AG09319 (cell line): ENCODE measurements around the gene ABCB9.

Experiments
- DNase-seq: peaks from one replicate; pipeline ENCODE4 v3.0.0-alpha.2; 2010; ENCODE audit warnings: low read depth; ENCODE audit errors: extremely low read depth
- TF ChIP-seq, protein P1 (sequence below): IDR thresholded peaks from 2 replicates; pipeline ENCODE4 v1.5.1; 2011; ENCODE audit warnings: low read depth, mild to moderate bottlenecking, inconsistent platforms, low read length, moderate library complexity

The ABCB9 gene

DNA sequence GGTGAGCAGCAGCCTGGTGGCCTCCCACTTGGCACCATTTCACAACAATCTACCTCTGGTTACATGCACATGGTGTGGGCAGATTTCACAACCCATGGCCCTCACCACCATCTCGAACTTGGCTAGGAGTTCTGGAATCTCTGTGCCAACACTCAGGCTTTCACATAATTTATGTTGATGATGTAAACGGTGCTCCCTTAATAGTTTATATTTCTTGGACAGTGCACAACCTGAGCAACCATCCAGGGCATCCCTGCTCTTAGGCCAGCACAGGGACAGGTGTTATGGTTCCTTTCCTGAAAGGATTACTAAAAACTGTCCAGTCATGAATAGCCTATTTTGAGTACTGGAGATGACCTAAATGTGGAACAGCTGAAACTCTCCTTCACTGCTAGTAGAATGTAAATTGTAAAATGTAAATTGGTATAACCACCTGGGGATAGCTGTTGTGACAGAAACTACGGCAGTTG, 28.6 kb downstream of the ABCB9 start:
- DNase-seq = no peak
- TF ChIP-seq, protein P1, sequence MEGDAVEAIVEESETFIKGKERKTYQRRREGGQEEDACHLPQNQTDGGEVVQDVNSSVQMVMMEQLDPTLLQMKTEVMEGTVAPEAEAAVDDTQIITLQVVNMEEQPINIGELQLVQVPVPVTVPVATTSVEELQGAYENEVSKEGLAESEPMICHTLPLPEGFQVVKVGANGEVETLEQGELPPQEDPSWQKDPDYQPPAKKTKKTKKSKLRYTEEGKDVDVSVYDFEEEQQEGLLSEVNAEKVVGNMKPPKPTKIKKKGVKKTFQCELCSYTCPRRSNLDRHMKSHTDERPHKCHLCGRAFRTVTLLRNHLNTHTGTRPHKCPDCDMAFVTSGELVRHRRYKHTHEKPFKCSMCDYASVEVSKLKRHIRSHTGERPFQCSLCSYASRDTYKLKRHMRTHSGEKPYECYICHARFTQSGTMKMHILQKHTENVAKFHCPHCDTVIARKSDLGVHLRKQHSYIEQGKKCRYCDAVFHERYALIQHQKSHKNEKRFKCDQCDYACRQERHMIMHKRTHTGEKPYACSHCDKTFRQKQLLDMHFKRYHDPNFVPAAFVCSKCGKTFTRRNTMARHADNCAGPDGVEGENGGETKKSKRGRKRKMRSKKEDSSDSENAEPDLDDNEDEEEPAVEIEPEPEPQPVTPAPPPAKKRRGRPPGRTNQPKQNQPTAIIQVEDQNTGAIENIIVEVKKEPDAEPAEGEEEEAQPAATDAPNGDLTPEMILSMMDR = no peak

DNA sequence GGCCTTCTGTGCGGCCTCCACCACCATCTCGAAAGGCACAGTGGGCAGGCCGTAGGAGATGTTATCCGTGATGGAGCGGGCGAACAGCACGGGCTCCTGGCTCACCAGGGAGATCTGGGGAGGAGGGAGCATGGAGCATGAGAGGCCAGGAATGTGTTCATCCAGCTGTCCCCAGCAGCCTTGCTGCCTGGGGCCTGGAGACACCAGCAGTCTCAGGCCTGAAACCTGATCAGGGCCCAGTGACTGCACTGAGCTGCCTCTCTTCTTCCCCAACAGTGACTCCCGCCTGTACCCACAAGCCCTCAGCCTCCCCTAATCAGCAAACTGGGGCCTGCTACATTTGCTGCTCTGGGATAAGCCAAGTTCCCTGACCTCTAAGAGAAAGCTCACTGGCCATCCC, 30.9 kb downstream of the ABCB9 start:
- DNase-seq = no peak
- TF ChIP-seq, protein P1 = no peak

DNA sequence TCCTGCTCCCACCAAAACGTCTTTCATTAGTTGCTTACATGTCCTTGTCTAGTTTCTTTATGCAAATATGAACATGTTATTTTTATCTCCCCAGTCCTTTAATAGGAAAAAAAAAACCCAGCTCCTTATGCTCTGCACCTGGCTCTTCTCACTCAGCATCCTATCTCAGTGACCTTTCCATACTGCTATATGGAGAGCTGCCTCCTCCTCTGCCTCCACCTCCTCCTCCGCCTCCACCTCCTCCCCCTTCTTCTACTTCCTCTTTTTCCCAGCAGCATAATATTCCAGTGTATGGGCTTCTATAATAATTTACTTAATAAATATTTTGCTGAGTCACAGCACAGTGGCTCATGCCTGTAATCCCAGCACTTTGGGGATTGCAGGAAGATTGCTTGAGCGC, 31.5 kb downstream of the ABCB9 start:
- TF ChIP-seq, protein P1 = no peak
- DNase-seq = no peak

DNA sequence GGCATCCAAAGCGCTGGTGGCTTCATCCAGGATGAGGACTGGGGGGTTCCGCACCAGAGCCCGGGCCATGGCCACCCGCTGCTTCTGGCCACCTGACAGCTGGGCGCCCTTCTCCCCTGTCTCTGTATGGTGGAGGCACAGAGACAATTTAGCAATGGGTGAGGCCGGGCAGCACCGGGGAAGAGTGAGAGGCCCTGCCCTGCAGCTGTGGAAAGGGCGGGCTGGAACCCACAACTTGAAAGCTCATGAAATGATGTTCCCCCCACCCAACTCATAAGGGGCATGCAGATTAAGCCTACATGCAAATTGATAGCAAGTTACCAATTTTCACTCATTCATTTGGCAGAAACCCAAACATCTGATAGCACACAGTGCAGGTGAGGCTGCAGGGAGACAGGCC, 34.1 kb downstream of the ABCB9 start:
- DNase-seq = no peak
- TF ChIP-seq, protein P1 = no peak

DNA sequence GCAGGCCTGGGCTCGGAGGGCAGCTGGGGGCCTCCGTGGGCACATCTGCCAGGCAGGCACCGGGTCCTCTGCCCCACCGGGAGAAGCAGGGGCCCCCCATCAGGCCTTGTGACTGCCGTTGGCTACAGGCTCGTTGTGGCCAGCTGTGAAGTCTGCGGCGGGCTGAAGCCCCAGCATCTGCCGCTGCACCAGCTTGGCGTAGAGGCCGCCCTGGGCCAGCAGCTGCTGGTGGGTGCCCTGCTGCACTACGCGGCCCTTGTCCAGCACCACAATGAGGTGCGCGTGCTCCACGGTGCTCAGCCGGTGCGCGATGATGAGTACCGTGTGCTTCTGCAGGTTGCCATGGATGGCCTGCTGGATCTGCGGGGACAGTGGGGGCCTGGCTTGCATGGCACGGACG, 36.5 kb downstream of the ABCB9 start:
- no peak for DNase-seq
- TF ChIP-seq, protein P1 = no peak

DNA sequence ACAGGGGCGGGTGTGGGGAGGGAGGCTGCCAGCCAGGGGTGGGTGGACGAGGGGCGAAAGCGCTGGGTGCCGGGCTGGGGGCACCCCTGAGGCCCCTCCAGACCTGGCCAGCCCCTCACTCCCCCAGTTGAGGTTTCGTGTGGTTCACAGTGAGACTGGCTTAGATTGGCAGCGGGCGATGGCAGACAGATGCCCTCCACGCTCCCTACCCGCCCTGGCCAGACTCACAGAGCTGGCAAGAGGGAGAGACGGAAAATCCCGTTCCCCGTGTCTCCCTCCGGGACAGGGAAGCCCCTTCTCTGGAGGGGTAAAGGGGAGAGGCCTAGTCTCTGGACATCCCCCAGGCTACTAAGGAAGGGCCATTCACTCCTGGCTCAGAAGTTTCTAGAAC, 37.1 kb downstream of the ABCB9 start:
- no peak for DNase-seq
- TF ChIP-seq, protein P1 = no peak

DNA sequence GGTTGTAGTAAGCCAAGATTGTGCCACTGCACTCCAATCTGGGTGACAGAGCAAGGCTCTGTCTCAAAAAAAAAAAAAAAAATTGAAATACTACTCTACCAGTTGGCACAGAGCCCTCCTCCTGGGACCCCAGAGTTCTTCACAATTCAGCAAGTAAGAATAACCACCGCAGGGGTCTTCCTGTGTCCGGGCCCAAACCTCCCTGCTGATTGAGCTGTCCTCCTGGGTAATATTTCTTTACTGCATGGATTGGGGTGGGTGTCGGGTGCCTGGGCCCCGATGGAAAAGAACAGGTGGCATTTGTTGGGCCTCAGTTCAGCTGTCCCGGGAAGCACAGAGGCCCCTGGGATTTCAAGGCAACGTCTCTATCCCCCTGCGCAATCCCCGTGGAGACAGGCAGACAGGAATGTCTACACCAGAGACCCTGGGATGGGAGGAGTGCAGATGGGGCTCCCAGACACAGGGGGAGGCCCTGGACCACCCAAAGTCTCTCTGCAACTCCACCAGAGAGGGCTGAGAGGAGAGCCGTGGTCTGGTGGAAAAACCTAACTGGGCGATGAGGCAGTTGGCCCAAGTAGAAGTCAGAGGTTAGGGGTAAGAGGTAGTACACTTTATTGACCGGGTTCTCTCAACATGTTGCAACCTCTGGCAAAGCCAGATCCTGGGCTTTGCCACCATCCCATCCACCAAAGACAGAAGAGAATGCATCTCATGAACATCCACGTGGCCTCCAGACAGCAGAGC, 37.7 kb downstream of the ABCB9 start:
- TF ChIP-seq, protein P1 = no peak
- no peak for DNase-seq
